SK-N-SH (cell line): ENCODE measurements around the gene XG.

Experiments used
- CTCF ChIP-seq: fragments of 200-600 bp; sonication (generic); IDR thresholded peaks from 2 replicates; pipeline ENCODE4 v1.6.1; 2017; ENCODE audit warnings: antibody characterized with exemption, mild to moderate bottlenecking, moderate library complexity
- EP300 ChIP-seq, 2 experiments: IDR thresholded peaks; 2 replicates each; pipeline versions ENCODE4 v1.4.0 to v1.6.1; 2012; ENCODE audit warnings: borderline replicate concordance in 1 of 2, low read depth in 1 of 2, low read length in 1 of 2
- EZH2phosphoT487 ChIP-seq: fragments of 200-600 bp; sonication (generic); IDR thresholded peaks from 2 replicates; pipeline ENCODE4 v1.6.1; 2017; ENCODE audit warnings: low read depth, mixed run types, mild to moderate bottlenecking, antibody characterized with exemption, moderate library complexity, borderline replicate concordance
- NFIC ChIP-seq: IDR thresholded peaks from 2 replicates; pipeline ENCODE4 v1.4.0; 2012; ENCODE audit warnings: borderline replicate concordance
- NRF1 ChIP-seq: IDR thresholded peaks from 2 replicates; pipeline ENCODE4 v1.6.1; 2012; ENCODE audit warnings: low read depth, mild to moderate bottlenecking, low read length
- POLR2AphosphoS5 ChIP-seq: IDR thresholded peaks from 2 replicates; pipeline ENCODE4 v1.6.1; 2012; ENCODE audit warnings: low read depth, low read length
- RAD21 ChIP-seq: IDR thresholded peaks from 2 replicates; pipeline ENCODE4 v1.6.1; 2012; ENCODE audit warnings: mild to moderate bottlenecking, low read length
- RFX5 ChIP-seq: IDR thresholded peaks from 2 replicates; pipeline ENCODE4 v1.6.1; 2012; ENCODE audit warnings: mild to moderate bottlenecking, improper control_type of control experiment, low read length
- SIN3A ChIP-seq: IDR thresholded peaks from 2 replicates; pipeline ENCODE4 v1.6.1; 2012; ENCODE audit warnings: low read depth, mild to moderate bottlenecking, low read length, moderate library complexity, borderline replicate concordance
- TAF1 ChIP-seq: IDR thresholded peaks from 2 replicates; pipeline ENCODE4 v1.6.1; 2012; ENCODE audit warnings: low read depth, mild to moderate bottlenecking, low read length, moderate library complexity, borderline replicate concordance
- USF2 ChIP-seq: fragments of 150-350 bp; IDR thresholded peaks from 2 replicates; pipeline ENCODE4 v1.6.1; 2017; ENCODE audit warnings: antibody characterized with exemption, low read length, low read depth, borderline replicate concordance

DNA sequence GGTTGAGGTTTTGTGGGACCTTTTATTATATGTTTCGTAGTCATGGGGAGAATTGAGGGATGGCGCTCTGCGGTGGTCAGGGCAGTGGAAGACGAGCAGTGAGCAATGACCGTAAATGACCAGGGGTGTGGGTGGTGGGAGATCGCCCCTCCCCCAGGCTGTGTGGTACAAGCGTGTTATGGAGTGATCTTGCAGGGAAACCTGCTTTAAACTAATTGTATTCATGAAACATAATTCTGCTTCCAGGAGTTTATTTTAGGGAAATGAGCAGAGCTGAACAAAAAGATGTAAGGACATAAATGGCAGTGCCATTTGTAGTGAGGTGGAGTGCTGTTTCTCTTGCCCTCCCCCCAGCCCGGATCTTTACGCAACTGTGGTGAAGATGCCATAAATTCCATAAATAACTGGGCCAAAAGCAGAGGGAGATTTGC, 97.0 kb downstream of the XG start:
- TF ChIP-seq CTCF (no peak), EZH2phosphoT487 (no peak), NFIC (no peak), RAD21 (no peak), TAF1 (no peak), POLR2AphosphoS5 (no peak), EP300 (IDR thresholded peaks at IDR 0.05; ENCODE audit: borderline replicate concordance in 1 of 2, low read depth in 1 of 2, low read length in 1 of 2) (no peak), USF2 (no peak), RFX5 (no peak), NRF1 (no peak), SIN3A (no peak)
